GM21515 (cell line): ENCODE results near the gene CIAO2B.

Source experiments
- ATAC-seq: cut with Tn5 transposase; IDR thresholded peaks from one replicate; pipeline ENCODE4 v1.9.1; 2021; ENCODE audit not compliant: unreplicated experiment

CIAO2B gene

GRCh38 chr16:66939366-66939765 is 5.2 kb upstream of the CIAO2B start:
- no peak for ATAC-seq

- no peak for ATAC-seq
These were observed 3.6 kb upstream of the CIAO2B start for GRCh38 chr16:66937725-66938337.

- ATAC-seq = no peak
These were observed 2.8 kb upstream of the CIAO2B start for GRCh38 chr16:66936889-66937554.

GRCh38 chr16:66936462-66936861 is 2.3 kb upstream of the CIAO2B start:
- ATAC-seq = no peak

- ATAC-seq = no peak
These were observed 1.3 kb upstream of the CIAO2B start, which contains the start of gene CES2 for GRCh38 chr16:66935314-66936011. TSS of gene CES2 (plus strand) at chr16:66935516. CDS start at chr16:66935636, 120 bp downstream.

- ATAC-seq = peak; percentile 4
These were observed 674 bp upstream of the CIAO2B start for GRCh38 chr16:66934839-66935313.

GRCh38 chr16:66933776-66934137 is 445 bp downstream of the CIAO2B start:
- ATAC-seq = no peak

- no peak for ATAC-seq
These were observed 2.1 kb downstream of the CIAO2B start for GRCh38 chr16:66932076-66932475.

GRCh38 chr16:66931665-66932064 is 2.5 kb downstream of the CIAO2B start:
- no peak for ATAC-seq

GRCh38 chr16:66930189-66930588 is 4.0 kb downstream of the CIAO2B start:
- ATAC-seq = no peak

- no peak for ATAC-seq
These were observed 5.4 kb downstream of the CIAO2B start for GRCh38 chr16:66928702-66929388.

GRCh38 chr16:66927918-66928649 is 6.1 kb downstream of the CIAO2B start:
- ATAC-seq = no peak

- no peak for ATAC-seq
These were observed 7.2 kb downstream of the CIAO2B start for GRCh38 chr16:66926961-66927436.

- ATAC-seq = no peak
These were observed 7.8 kb downstream of the CIAO2B start for GRCh38 chr16:66926171-66926947.

- ATAC-seq = no peak
These were observed 8.8 kb downstream of the CIAO2B start, which contains the start of gene RRAD for GRCh38 chr16:66925322-66925840. TSS of gene RRAD (minus strand) at chr16:66925535. CDS start at chr16:66925179, 356 bp downstream.

- ATAC-seq = no peak
These were observed 9.5 kb downstream of the CIAO2B start for GRCh38 chr16:66924527-66925321.

GRCh38 chr16:66923866-66924265 is 10.3 kb downstream of the CIAO2B start:
- ATAC-seq = no peak

GRCh38 chr16:66923247-66923731 is 10.9 kb downstream of the CIAO2B start:
- ATAC-seq = no peak
